Testis (tissue), 3 donors: ENCODE data around the gene ZBTB7B. TPM values are rescaled to one million over a fixed set of nuclear protein-coding genes. Genes with fewer than 3 reads are reported as not detected.
"Not testable (repeated sequence)": the region's sequence is repeated elsewhere in the genome, so short reads cannot be mapped to it uniquely, and the experiment has no call there.

Experiments used
- DNase-seq: peaks from one replicate; pipeline ENCODE4 v3.0.0-alpha.2; 2019
- H3K27ac ChIP-seq, 2 donors: fragments of 200-600 bp; sonication (generic); one replicate each; pipeline ENCODE4 v1.5.1; 2019
- H3K27me3 ChIP-seq: fragments of 200-600 bp; sonication (generic); one replicate; pipeline ENCODE4 v1.5.1; 2019
- H3K36me3 ChIP-seq: fragments of 200-600 bp; sonication (generic); one replicate; pipeline ENCODE4 v1.5.1; 2017; ENCODE audit warnings: low read depth; ENCODE audit errors: missing control alignments
- H3K4me1 ChIP-seq: fragments of 200-600 bp; sonication (generic); one replicate; pipeline ENCODE4 v1.5.1; 2019
- H3K4me3 ChIP-seq, 2 donors: fragments of 200-600 bp; sonication (generic); one replicate each; pipeline ENCODE4 v1.5.1; 2017 to 2019
- H3K9me3 ChIP-seq: fragments of 200-600 bp; sonication (generic); one replicate; pipeline ENCODE4 v1.5.1; 2017
- CTCF ChIP-seq, 3 experiments: fragments of 450-650 bp in 2 of 3; fragments of 200-600 bp in 1 of 3; sonication (generic) in 1 of 3; IDR thresholded peaks; one replicate each; pipeline ENCODE4 v1.5.1; 2016 to 2019; ENCODE audit warnings: antibody characterized with exemption in 3 of 3, mild to moderate bottlenecking in 2 of 3, moderate library complexity in 1 of 3
- POLR2A ChIP-seq: fragments of 450-650 bp; IDR thresholded peaks from one replicate; pipeline ENCODE4 v1.6.1; 2017; ENCODE audit warnings: antibody characterized with exemption, mild to moderate bottlenecking, moderate library complexity
- WGBS, 2 donors: methylation state at CpG; one replicate each; pipeline ENCODE4 v1.1.5; 2018; 5-methylcytosine and 5-hydroxymethylcytosine counted together
- intact Hi-C: fragments of 100-400 bp; cut with DNase I; formaldehyde crosslinking; loops from one replicate; pipeline ENCODE4 v1.15.1; 2023; ENCODE audit warnings: low total_unique reads
- polyA plus RNA-seq: library from polyadenylated mRNA; stranded (reverse); fragments of 350-450 nt; fragmentation: Illumina TruSeq; extraction: RNeasy Lipid Tissue Mini Kit (QIAGEN cat#74804); gene quantifications from one replicate; pipeline ENCODE4 v1.2.3, GENCODE V29; 2014; ENCODE audit warnings: low read depth, low replicate concordance; ENCODE audit not compliant: insufficient read depth
- total RNA-seq, 2 donors: library from RNA; depleted of rRNA; stranded (reverse); fragments of >200 nt; gene quantifications; one replicate each; pipeline ENCODE4 v1.2.3, GENCODE V29; 2016

Gene ZBTB7B
- total and polyA plus RNA-seq, 3 donors from 2014 or later: 18.6 to 22.4 (median 21.1) TPM

- no peaks in the 10 kb centered on the region for H3K9me3 ChIP-seq
- 74 to 81% methylated on average over 7 to 8 of the region's 8 CpGs for WGBS, 2 donors
- TF ChIP-seq POLR2A (no peak), CTCF (IDR thresholded peaks at IDR 0.05) (no peak)
- no peak within 1 kb of the TSS for H3K27ac ChIP-seq
- no peak within 1 kb of the TSS for H3K4me3 ChIP-seq
- no peaks in the 10 kb centered on the region for H3K4me1 ChIP-seq
- intact Hi-C loops: no loop called here
- no peak for DNase-seq
- H3K27me3 ChIP-seq: no peaks in the 10 kb centered on the region
- no peaks in the 10 kb centered on the region for H3K36me3 ChIP-seq
Measured at GRCh38 chr1:154993572-154994268, 8.9 kb upstream of the ZBTB7B start, which contains the start of gene LENEP. Gene LENEP (plus strand): TSS chr1:154993586. CDS start chr1:154993608, 22 bp downstream.

DNA sequence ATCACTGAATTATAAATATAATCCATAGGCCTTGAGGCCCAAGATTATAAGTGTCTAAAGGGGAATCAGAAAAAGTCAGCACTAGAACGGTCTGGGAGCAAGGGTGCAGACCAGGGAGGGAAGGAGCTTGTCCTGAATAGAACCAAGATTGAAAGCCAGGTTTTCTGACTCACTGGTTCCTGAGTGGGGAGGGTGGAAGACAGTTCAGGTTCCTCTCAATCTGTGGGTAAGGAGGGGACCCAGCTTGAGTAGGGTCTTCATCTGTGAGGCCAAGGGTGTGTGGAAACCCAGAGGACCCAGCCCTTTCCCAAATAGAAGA is 8.4 kb upstream of the ZBTB7B start:
- H3K9me3 ChIP-seq: no peaks in the 10 kb centered on the region
- H3K27ac ChIP-seq: no peak overlapping the region
- 57 to 75% methylated on average over 1 of the region's 1 CpG for WGBS, 2 donors
- DNase-seq: no peak
- intact Hi-C loops: no loop called here
- TF ChIP-seq POLR2A (no peak), CTCF (IDR thresholded peaks at IDR 0.05) (no peak)
- no peaks in the 10 kb centered on the region for H3K27me3 ChIP-seq
- no peaks in the 10 kb centered on the region for H3K36me3 ChIP-seq
- H3K4me1 ChIP-seq: peaks cover 3% of the 10 kb centered on the region
- H3K4me3 ChIP-seq: no peak overlapping the region

DNA sequence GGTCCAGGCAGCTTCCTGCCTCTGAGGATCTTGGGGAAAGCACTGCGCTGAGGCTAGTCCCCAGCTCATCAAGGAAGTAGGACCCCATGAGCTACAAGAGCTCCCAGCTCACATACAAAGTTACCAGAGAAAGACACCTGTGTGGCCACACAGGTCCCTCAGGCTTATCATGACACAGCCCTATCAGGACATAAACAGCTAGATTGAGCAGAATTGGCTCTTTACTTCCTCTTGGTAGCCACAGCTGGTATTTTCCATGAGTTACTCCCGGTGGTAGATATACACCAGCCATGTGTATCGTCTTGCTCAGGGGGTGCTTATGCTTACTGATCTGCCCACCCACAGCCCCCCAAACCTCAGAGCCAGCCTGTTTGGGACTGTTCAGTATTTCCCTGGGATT is 8.0 kb upstream of the ZBTB7B start:
- peaks cover 7% of the 10 kb centered on the region for H3K4me1 ChIP-seq
- intact Hi-C loops: no loop called here
- no peak overlapping the region for H3K4me3 ChIP-seq
- H3K27ac ChIP-seq: no peak overlapping the region
- no peaks in the 10 kb centered on the region for H3K27me3 ChIP-seq
- no peak for TF ChIP-seq POLR2A
- DNase-seq: no peak
- no peaks in the 10 kb centered on the region for H3K9me3 ChIP-seq
- no peaks in the 10 kb centered on the region for H3K36me3 ChIP-seq
- 50 to 81% methylated on average over 2 to 3 of the region's 3 CpGs for WGBS, 2 donors

DNA sequence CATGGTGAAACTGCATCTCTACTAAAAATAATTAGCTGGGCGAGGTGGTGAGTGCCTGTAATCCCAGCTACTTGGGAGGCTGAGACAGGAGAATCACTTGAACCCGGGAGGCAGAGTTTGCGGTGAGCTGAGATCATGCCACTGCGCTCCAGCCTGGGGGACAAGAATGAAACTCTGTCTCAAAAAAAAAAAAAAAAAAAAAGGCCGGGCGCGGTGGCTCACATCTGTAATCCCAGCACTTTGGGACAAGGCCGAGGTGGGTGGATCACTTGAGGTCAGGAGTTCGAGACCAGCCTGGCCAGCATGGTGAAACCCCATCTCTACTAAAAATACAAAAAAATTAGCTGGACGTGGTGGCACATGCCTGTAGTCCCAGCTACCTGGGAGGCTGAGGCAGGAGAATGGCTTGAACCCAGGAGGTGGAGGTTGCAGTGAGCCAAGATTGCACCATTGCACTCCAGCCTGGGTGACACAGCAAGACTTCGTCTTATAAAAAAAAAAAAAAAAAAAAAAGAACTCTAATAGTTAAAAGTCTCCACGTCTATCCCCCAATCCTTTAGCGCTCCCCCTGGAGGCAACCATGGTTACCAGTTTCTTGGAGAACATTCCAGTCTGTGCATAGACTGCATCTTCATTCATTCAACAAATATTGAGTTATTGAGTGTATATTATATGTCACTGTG is 7.2 kb upstream of the ZBTB7B start:
- H3K27ac ChIP-seq, H3K36me3 ChIP-seq, intact Hi-C loops, H3K27me3 ChIP-seq, H3K9me3 ChIP-seq, H3K4me3 ChIP-seq: not testable (repeated sequence)
- TF ChIP-seq CTCF (IDR thresholded peaks at IDR 0.05): peak in 2 of 3 experiments; percentile 31 to 34
- 68 to 71% methylated on average over 13 of the region's 13 CpGs for whole genome bisulfite sequencing, 2 donors
- peak; percentile 68 for DNase-seq
- H3K4me1 ChIP-seq: peaks cover 15% of the 10 kb centered on the region

GRCh38 chr1:154996966-154997701 is 5.5 kb upstream of the ZBTB7B start:
- Histone ChIP-seq H3K36me3 (no peaks in the 10 kb centered on the region), H3K4me3 (no peak overlapping the region), H3K9me3 (no peaks in the 10 kb centered on the region), H3K27me3 (no peaks in the 10 kb centered on the region), H3K4me1 (peaks cover 15% of the 10 kb centered on the region), H3K27ac (no peak overlapping the region)
- intact Hi-C loops: no loop called here
- 79 to 87% methylated on average over 15 of the region's 15 CpGs for WGBS, 2 donors
- no peak for DNase-seq
- no peak for TF ChIP-seq POLR2A
- TF ChIP-seq CTCF (IDR thresholded peaks at IDR 0.05): no peak
